Measurements from ENCODE around the gene TTC34.

Gene TTC34

GRCh38 chr1:2826316-2826715 lies 24.8 kb upstream of the TTC34 start:
- Histone ChIP-seq H3K27me3 (ENCODE audit: insufficient read depth, low read length) (no peaks in the 10 kb centered on the region), H3K9me3 (ENCODE audit: insufficient read depth, low read depth, low read length) (peaks cover 84% of the 10 kb centered on the region), H3K9ac (ENCODE audit: low read depth, low read length) (no peak overlapping the region), H3K4me3 (ENCODE audit: low read length) (no peak overlapping the region), H3K36me3 (ENCODE audit: insufficient read depth, low read length) (no peaks in the 10 kb centered on the region), H3K27ac (ENCODE audit: low read depth, low read length) (no peak overlapping the region), H3K4me1 (ENCODE audit: insufficient read depth, low read length) (no peaks in the 10 kb centered on the region)
- 81% methylated on average over 15 of the region's 15 CpGs for WGBS

- H3K27me3 ChIP-seq (ENCODE audit: insufficient read depth, low read length) = no peaks in the 10 kb centered on the region
- no peaks in the 10 kb centered on the region for H3K4me1 ChIP-seq (ENCODE audit: insufficient read depth, low read length)
- no peak overlapping the region for H3K27ac ChIP-seq (ENCODE audit: low read depth, low read length)
- H3K36me3 ChIP-seq (ENCODE audit: insufficient read depth, low read length) = no peaks in the 10 kb centered on the region
- no peak overlapping the region for H3K4me3 ChIP-seq (ENCODE audit: low read length)
- H3K9ac ChIP-seq (ENCODE audit: low read depth, low read length) = no peak overlapping the region
- peaks cover 85% of the 10 kb centered on the region for H3K9me3 ChIP-seq (ENCODE audit: insufficient read depth, low read depth, low read length)
- WGBS = 88% methylated on average over 16 of the region's 18 CpGs
Measured at GRCh38 chr1:2825487-2826189, 24.1 kb upstream of the TTC34 start.

- Histone ChIP-seq H3K27me3 (ENCODE audit: insufficient read depth, low read length) (no peaks in the 10 kb centered on the region), H3K9me3 (ENCODE audit: insufficient read depth, low read depth, low read length) (peaks cover 80% of the 10 kb centered on the region), H3K4me1 (ENCODE audit: insufficient read depth, low read length) (no peaks in the 10 kb centered on the region), H3K36me3 (ENCODE audit: insufficient read depth, low read length) (no peaks in the 10 kb centered on the region), H3K27ac (ENCODE audit: low read depth, low read length) (no peak overlapping the region), H3K9ac (ENCODE audit: low read depth, low read length) (no peak overlapping the region), H3K4me3 (ENCODE audit: low read length) (no peak overlapping the region)
Measured at GRCh38 chr1:2824999-2825398, 23.5 kb upstream of the TTC34 start.

GRCh38 chr1:2823921-2824610 lies 22.6 kb upstream of the TTC34 start:
- Histone ChIP-seq H3K27me3 (ENCODE audit: insufficient read depth, low read length) (no peaks in the 10 kb centered on the region), H3K27ac (ENCODE audit: low read depth, low read length) (no peak overlapping the region), H3K9ac (ENCODE audit: low read depth, low read length) (no peak overlapping the region), H3K36me3 (ENCODE audit: insufficient read depth, low read length) (no peaks in the 10 kb centered on the region), H3K9me3 (ENCODE audit: insufficient read depth, low read depth, low read length) (peaks cover 81% of the 10 kb centered on the region), H3K4me3 (ENCODE audit: low read length) (no peak overlapping the region), H3K4me1 (ENCODE audit: insufficient read depth, low read length) (no peaks in the 10 kb centered on the region)
- WGBS = 84% methylated on average over 20 of the region's 22 CpGs

GRCh38 chr1:2822621-2823145 lies 21.2 kb upstream of the TTC34 start:
- Histone ChIP-seq H3K9me3 (ENCODE audit: insufficient read depth, low read depth, low read length) (peaks cover 82% of the 10 kb centered on the region), H3K36me3 (ENCODE audit: insufficient read depth, low read length) (no peaks in the 10 kb centered on the region), H3K4me1 (ENCODE audit: insufficient read depth, low read length) (no peaks in the 10 kb centered on the region), H3K27me3 (ENCODE audit: insufficient read depth, low read length) (no peaks in the 10 kb centered on the region), H3K4me3 (ENCODE audit: low read length) (no peak overlapping the region), H3K27ac (ENCODE audit: low read depth, low read length) (no peak overlapping the region), H3K9ac (ENCODE audit: low read depth, low read length) (no peak overlapping the region)
- WGBS = 92% methylated on average over 12 of the region's 12 CpGs

GRCh38 chr1:2821966-2822620 lies 20.6 kb upstream of the TTC34 start:
- WGBS = 92% methylated on average over 29 of the region's 29 CpGs
- Histone ChIP-seq H3K9me3 (ENCODE audit: insufficient read depth, low read depth, low read length) (peaks cover 81% of the 10 kb centered on the region), H3K36me3 (ENCODE audit: insufficient read depth, low read length) (no peaks in the 10 kb centered on the region), H3K27ac (ENCODE audit: low read depth, low read length) (no peak overlapping the region), H3K27me3 (ENCODE audit: insufficient read depth, low read length) (no peaks in the 10 kb centered on the region), H3K4me1 (ENCODE audit: insufficient read depth, low read length) (no peaks in the 10 kb centered on the region), H3K4me3 (ENCODE audit: low read length) (no peak overlapping the region), H3K9ac (ENCODE audit: low read depth, low read length) (no peak overlapping the region)

- no peak overlapping the region for H3K9ac ChIP-seq (ENCODE audit: low read depth, low read length)
- H3K27me3 ChIP-seq (ENCODE audit: insufficient read depth, low read length) = no peaks in the 10 kb centered on the region
- no peak overlapping the region for H3K27ac ChIP-seq (ENCODE audit: low read depth, low read length)
- H3K4me1 ChIP-seq (ENCODE audit: insufficient read depth, low read length) = no peaks in the 10 kb centered on the region
- H3K4me3 ChIP-seq (ENCODE audit: low read length) = no peak overlapping the region
- 89% methylated on average over 17 of the region's 17 CpGs for WGBS
- peaks cover 81% of the 10 kb centered on the region for H3K9me3 ChIP-seq (ENCODE audit: insufficient read depth, low read depth, low read length)
- no peaks in the 10 kb centered on the region for H3K36me3 ChIP-seq (ENCODE audit: insufficient read depth, low read length)
Measured at GRCh38 chr1:2821373-2821955, 20.0 kb upstream of the TTC34 start.

GRCh38 chr1:2820731-2821372 lies 19.4 kb upstream of the TTC34 start:
- no peak overlapping the region for H3K4me3 ChIP-seq (ENCODE audit: low read length)
- no peaks in the 10 kb centered on the region for H3K27me3 ChIP-seq (ENCODE audit: insufficient read depth, low read length)
- H3K36me3 ChIP-seq (ENCODE audit: insufficient read depth, low read length) = no peaks in the 10 kb centered on the region
- H3K4me1 ChIP-seq (ENCODE audit: insufficient read depth, low read length) = no peaks in the 10 kb centered on the region
- H3K27ac ChIP-seq (ENCODE audit: low read depth, low read length) = no peak overlapping the region
- H3K9ac ChIP-seq (ENCODE audit: low read depth, low read length) = no peak overlapping the region
- WGBS = 75% methylated on average over 11 of the region's 11 CpGs
- peaks cover 80% of the 10 kb centered on the region for H3K9me3 ChIP-seq (ENCODE audit: insufficient read depth, low read depth, low read length)

- WGBS = 91% methylated on average over 31 of the region's 31 CpGs
- Histone ChIP-seq H3K27me3 (ENCODE audit: insufficient read depth, low read length) (no peaks in the 10 kb centered on the region), H3K27ac (ENCODE audit: low read depth, low read length) (no peak overlapping the region), H3K36me3 (ENCODE audit: insufficient read depth, low read length) (no peaks in the 10 kb centered on the region), H3K9ac (ENCODE audit: low read depth, low read length) (no peak overlapping the region), H3K9me3 (ENCODE audit: insufficient read depth, low read depth, low read length) (peaks cover 78% of the 10 kb centered on the region), H3K4me1 (ENCODE audit: insufficient read depth, low read length) (no peaks in the 10 kb centered on the region), H3K4me3 (ENCODE audit: low read length) (no peak overlapping the region)
Measured at GRCh38 chr1:2819831-2820730, 18.6 kb upstream of the TTC34 start.

GRCh38 chr1:2819429-2819828 lies 17.9 kb upstream of the TTC34 start:
- no peaks in the 10 kb centered on the region for H3K36me3 ChIP-seq (ENCODE audit: insufficient read depth, low read length)
- H3K27me3 ChIP-seq (ENCODE audit: insufficient read depth, low read length) = no peaks in the 10 kb centered on the region
- WGBS = 81% methylated on average over 5 of the region's 5 CpGs
- H3K4me3 ChIP-seq (ENCODE audit: low read length) = no peak overlapping the region
- no peaks in the 10 kb centered on the region for H3K4me1 ChIP-seq (ENCODE audit: insufficient read depth, low read length)
- peaks cover 82% of the 10 kb centered on the region for H3K9me3 ChIP-seq (ENCODE audit: insufficient read depth, low read depth, low read length)
- H3K9ac ChIP-seq (ENCODE audit: low read depth, low read length) = no peak overlapping the region
- no peak overlapping the region for H3K27ac ChIP-seq (ENCODE audit: low read depth, low read length)

All from HUES64 (cell line).